Measurements from ENCODE around the gene HDAC7.

The HDAC7 gene

GRCh38 chr12:47778881-47779280, 40.8 kb downstream of the HDAC7 start:
- Histone ChIP-seq H3K27me3 (replicated peaks; ENCODE audit: control insufficient read depth, insufficient read depth, low read length) (no peaks in the 10 kb centered on the region), H3K36me3 (ENCODE audit: control insufficient read depth, insufficient read depth, low read length) (peaks cover 5% of the 10 kb centered on the region), H3K4me3 (replicated peaks; ENCODE audit: low read depth, low read length) (no peak overlapping the region)
- DNase-seq (ENCODE audit: extremely low read depth, insufficient read length) = no peak
- TF ChIP-seq CTCF (IDR thresholded peaks at IDR 0.05; ENCODE audit: insufficient read depth, low read length, poor library complexity, severe bottlenecking) = no peak

- DNase-seq (ENCODE audit: extremely low read depth, insufficient read length) = no peak
- TF ChIP-seq CTCF (IDR thresholded peaks at IDR 0.05; ENCODE audit: insufficient read depth, low read length, poor library complexity, severe bottlenecking) = no peak
- Histone ChIP-seq H3K27me3 (replicated peaks; ENCODE audit: control insufficient read depth, insufficient read depth, low read length) (no peaks in the 10 kb centered on the region), H3K36me3 (ENCODE audit: control insufficient read depth, insufficient read depth, low read length) (no peaks in the 10 kb centered on the region), H3K4me3 (replicated peaks; ENCODE audit: low read depth, low read length) (no peak overlapping the region)
Measured at GRCh38 chr12:47777741-47778558, 41.8 kb downstream of the HDAC7 start.

- H3K36me3 ChIP-seq (ENCODE audit: control insufficient read depth, insufficient read depth, low read length) = no peaks in the 10 kb centered on the region
- DNase-seq (ENCODE audit: extremely low read depth, insufficient read length) = no peak
- H3K4me3 ChIP-seq (replicated peaks; ENCODE audit: low read depth, low read length) = no peak overlapping the region
- no peak for TF ChIP-seq CTCF (IDR thresholded peaks at IDR 0.05; ENCODE audit: insufficient read depth, low read length, poor library complexity, severe bottlenecking)
- H3K27me3 ChIP-seq (replicated peaks; ENCODE audit: control insufficient read depth, insufficient read depth, low read length) = no peaks in the 10 kb centered on the region
Measured at GRCh38 chr12:47777151-47777550, 42.6 kb downstream of the HDAC7 start.

GRCh38 chr12:47776471-47777143, 43.1 kb downstream of the HDAC7 start:
- no peak for TF ChIP-seq CTCF (IDR thresholded peaks at IDR 0.05; ENCODE audit: insufficient read depth, low read length, poor library complexity, severe bottlenecking)
- Histone ChIP-seq H3K27me3 (replicated peaks; ENCODE audit: control insufficient read depth, insufficient read depth, low read length) (no peaks in the 10 kb centered on the region), H3K4me3 (replicated peaks; ENCODE audit: low read depth, low read length) (no peak overlapping the region), H3K36me3 (ENCODE audit: control insufficient read depth, insufficient read depth, low read length) (no peaks in the 10 kb centered on the region)
- no peak for DNase-seq (ENCODE audit: extremely low read depth, insufficient read length)

- Histone ChIP-seq H3K4me3 (replicated peaks; ENCODE audit: low read depth, low read length) (no peak overlapping the region), H3K36me3 (ENCODE audit: control insufficient read depth, insufficient read depth, low read length) (no peaks in the 10 kb centered on the region), H3K27me3 (replicated peaks; ENCODE audit: control insufficient read depth, insufficient read depth, low read length) (no peaks in the 10 kb centered on the region)
- DNase-seq (ENCODE audit: extremely low read depth, insufficient read length) = no peak
- no peak for TF ChIP-seq CTCF (IDR thresholded peaks at IDR 0.05; ENCODE audit: insufficient read depth, low read length, poor library complexity, severe bottlenecking)
Measured at GRCh38 chr12:47775100-47775911, 44.4 kb downstream of the HDAC7 start.
